HG03280 (cell line): Measurements from ENCODE around the gene INPP5F.

Source experiments
- ATAC-seq: cut with Tn5 transposase; IDR thresholded peaks from one replicate; pipeline ENCODE4 v1.9.1; 2021; ENCODE audit warnings: mild to moderate bottlenecking, moderate library complexity; ENCODE audit not compliant: unreplicated experiment

Gene INPP5F

DNA sequence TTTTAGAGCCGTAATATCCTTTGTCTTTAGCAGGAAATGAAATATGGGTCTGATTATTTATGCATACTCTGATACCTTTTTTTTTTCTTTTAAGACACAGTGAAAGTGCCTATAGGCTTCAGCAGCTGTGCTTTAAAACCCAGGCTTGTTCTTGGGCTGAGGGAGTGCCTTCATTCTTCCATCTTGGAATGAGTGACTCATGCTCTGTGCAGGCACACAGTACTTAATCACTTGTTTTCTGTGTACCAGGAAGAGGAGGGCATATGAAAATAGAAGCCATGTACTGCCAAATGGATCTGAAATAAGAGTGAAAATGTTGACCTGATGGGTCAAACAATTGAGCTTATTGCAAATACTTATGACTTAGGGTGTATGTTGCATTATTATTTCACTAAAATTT is 12.0 kb downstream of the INPP5F start:
- no peak for ATAC-seq

- ATAC-seq = no peak
These were observed 13.1 kb downstream of the INPP5F start for GRCh38 chr10:119738962-119739361.

DNA sequence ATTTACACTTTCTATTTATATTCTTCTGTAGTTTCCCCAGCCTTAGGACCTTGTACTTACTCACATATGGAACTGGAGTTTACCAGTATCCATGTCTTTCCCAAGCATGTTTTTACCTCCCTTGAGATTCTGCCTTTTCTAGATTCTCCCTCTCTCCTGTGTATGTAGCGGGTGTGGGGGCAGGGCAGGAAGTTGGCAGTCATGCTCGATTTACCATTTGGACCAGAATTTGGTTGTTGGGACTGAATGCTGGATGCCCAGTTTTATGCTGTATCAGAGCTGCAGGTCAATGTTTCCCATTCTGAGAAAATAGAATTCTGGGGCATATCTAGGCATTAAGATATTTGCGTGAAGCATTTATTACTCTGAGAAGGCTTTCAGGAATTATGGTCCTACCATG is 14.2 kb downstream of the INPP5F start:
- ATAC-seq = no peak

DNA sequence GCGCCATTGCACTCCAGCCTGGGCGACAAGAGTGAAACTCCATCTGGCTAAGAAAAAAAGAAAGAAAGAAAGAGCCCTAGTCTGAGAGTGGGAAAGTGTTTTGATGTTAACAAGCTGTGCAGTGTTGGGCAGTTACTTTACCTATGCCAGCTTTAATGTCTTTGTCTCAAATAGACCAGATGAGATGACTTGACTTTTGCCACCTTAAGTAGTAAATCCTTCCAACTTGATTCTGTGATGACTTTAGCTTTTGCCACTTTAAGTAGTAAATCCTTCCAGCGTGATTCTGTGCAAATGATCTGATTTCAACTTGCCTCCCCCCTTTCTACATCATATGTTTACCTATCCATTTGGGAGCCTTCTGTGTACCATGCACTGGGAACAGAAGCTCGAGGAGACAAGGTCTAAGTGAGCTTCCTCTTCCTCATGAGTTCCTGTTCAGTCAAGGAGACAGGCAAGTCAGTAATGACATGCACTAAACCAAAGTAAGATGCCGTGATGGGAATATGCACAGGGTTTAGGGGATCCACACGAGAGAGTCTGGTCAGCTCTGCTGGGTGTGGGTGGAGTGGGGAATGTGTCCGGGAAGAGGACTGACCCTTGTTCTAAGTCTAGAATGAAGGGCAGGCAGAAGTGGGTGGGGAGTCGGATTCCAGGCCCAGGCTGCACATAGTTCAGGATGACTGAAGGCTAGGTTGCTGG is 17.2 kb downstream of the INPP5F start:
- ATAC-seq = no peak

GRCh38 chr10:119747940-119748339 is 22.1 kb downstream of the INPP5F start:
- no peak for ATAC-seq

- ATAC-seq = no peak
These were observed 23.0 kb downstream of the INPP5F start for GRCh38 chr10:119748871-119749270.

DNA sequence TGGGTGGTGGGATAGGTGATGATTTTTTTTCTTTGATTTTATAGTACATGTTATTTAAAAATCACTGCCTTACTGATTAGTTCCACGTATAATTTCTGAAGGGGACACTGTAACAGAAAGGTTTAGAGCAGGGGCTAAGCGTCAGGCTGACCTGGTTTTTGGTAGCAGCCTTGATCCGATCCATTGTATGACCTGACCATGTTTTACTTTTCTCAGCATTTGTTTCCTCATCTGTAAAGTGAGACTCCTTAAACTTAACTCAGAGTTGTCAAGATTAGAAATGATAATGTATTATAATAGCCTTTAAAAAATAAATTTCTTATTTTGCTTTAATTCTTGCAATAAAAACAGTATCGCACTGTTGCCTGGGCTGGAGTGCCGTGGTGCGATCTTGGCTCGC is 23.6 kb downstream of the INPP5F start:
- ATAC-seq = no peak

- peak; percentile 87 for ATAC-seq
These were observed 24.8 kb downstream of the INPP5F start for GRCh38 chr10:119750391-119751230.

DNA sequence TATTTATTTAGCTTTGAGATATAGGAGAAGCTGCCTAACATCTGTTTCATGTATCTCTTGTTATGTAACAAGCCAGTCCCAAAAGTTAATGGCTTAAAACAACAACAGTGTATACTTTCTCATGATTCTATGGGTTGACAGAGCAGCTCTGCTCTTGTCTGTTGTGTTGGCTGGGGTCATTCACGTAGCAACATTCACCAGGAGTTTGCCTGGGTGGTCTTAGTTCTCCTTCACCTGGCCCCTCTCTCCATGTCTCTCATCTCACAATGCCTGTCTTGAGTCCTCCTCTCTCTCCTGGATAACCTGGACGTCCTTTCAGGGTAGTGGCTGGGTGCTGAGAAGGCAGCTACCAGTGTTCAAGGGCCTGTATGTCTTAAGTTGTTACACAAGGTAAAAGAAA is 27.5 kb downstream of the INPP5F start:
- no peak for ATAC-seq

DNA sequence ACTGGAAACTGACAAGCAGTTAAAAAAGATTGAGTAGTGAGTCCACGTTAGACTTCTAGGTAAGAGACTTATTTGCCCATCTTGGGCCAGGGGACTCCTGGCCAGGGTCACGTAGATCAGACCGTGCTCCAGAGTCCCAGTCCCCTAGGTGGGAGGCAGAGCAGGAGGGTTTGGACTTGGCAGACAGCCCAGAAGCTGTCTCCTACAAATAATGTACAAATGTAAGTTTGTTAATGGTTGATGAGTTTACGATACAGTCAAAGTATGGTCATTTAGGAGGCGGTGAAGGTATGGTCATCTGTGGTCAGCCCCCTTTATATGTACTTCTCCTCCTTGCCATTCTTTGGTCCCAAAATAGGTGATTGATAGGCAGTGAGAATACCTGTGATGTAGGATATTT is 28.2 kb downstream of the INPP5F start:
- ATAC-seq = no peak

GRCh38 chr10:119754936-119755335 is 29.1 kb downstream of the INPP5F start:
- no peak for ATAC-seq

GRCh38 chr10:119755446-119755845 is 29.6 kb downstream of the INPP5F start:
- no peak for ATAC-seq

- no peak for ATAC-seq
These were observed 32.8 kb downstream of the INPP5F start for GRCh38 chr10:119758448-119759195.

DNA sequence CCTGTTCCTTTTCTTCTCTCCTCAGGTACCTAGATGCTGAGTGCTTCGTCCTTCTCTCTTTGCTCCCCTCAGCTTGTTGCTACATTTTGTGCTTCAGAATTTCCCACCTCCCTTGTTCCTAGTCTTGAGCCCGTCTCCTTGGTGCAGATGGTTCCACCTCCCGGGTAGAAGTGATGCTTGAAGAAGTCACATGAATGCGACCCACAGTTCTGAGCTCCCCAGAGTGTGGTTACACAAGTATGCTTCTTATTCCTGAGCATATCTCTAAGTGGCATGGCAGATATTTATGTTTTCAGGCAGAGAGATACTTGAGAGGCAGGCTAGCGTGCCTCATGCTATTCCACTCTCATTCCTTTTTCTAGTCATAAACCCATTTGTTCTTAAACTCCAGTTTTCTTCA is 34.0 kb downstream of the INPP5F start:
- no peak for ATAC-seq

GRCh38 chr10:119761106-119761505 is 35.3 kb downstream of the INPP5F start:
- ATAC-seq = no peak

DNA sequence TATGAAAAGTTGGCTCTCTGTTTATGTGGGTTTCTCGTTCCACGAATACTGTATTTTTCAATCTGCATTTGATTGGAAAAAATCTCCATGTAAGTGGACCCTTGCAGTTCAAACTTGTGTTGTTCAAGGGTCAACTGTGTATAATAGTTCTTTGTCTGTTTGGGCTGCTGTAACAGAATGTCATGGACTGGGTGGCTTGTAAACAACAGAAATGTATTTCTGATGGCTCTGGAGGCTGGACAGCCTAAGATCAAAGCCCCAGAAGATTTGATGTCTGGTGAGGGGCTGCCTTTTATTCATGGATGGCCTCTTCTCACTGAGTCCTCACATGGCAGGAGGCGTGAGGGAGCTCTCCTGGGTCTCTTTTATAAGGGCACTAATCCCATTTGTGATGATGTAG is 36.2 kb downstream of the INPP5F start:
- no peak for ATAC-seq

GRCh38 chr10:119762805-119763798 is 37.3 kb downstream of the INPP5F start:
- no peak for ATAC-seq

DNA sequence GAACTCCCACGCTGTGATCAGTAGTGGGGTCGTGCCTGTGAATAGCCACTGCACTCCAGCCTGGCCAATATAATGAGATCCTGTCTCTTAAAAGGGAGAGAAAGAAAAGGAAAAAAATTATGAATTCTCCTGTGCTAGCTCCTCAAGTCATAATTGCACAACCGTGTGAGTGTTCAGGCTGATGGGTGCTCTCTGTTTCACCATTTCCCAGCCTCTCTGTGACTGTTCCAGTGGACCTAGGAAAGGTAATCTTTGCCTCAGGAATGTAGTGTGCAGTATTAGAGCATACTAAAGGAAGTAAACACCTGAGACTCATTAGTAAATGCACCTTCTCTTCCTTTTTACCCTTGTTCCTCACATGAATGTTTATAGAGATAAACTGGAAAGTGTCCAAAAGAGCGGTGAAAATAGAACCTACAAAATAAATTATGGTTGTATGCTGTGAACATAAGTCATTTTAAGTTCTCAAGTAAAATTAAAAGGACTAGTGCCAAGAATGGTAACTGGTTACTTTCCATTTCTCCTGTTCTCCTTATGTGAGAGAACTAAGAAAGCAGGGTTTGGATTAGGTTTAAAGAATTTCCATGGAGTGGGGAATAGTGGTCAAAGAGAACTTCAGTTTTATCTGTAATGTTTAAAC is 42.7 kb downstream of the INPP5F start:
- ATAC-seq = no peak

DNA sequence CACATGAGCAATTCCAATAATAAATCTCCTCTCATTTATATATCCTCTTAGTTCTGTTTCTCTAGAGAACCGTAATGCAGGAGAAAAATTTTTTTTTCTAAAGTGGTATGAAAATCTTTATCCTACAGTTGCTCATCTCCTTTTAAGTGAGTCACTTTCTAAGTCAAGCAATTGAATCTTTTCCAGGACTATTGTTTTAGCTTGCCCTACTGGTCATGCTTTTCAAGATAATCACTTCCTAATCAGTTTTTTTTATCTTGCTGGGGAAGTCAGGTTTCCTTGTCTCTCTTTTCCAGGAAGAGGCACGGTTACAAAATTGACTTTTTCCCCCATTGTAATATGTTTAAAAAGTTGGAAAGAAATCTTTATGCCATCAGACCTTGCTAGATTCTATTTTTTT is 44.0 kb downstream of the INPP5F start:
- ATAC-seq = no peak

DNA sequence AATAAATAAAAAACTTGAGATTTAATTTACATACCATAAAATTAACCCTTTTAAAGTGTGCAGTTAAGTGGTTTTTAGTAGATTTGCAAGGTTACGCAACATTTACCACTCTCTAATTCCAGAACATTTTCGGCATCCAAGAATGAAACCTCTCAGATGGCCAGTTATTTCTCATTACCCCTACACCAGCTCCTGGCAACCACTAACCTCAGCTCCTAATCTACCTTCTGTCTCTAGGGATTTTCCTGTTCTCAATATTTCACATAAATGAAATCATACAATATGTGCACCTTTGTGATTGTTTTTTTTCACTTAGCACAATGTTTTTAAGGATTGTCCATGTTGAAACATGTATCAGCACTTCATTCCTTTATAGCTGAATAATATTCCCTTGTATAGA is 45.1 kb downstream of the INPP5F start:
- no peak for ATAC-seq
